Neuronal stem cell (in vitro differentiated cells): Measurements from ENCODE around the gene CNOT3.
A peak's percentile ranks its signal among the peaks of the same experiment; 100 is the strongest.

Source experiments
- DNase-seq: peaks from one replicate; pipeline ENCODE4 v3.0.0-alpha.2; 2013; ENCODE audit warnings: low spot score
- H2AFZ ChIP-seq: one replicate; pipeline ENCODE4 v1.6.1; 2013; ENCODE audit warnings: mild to moderate bottlenecking, low read length, inconsistent platforms
- H2AK5ac ChIP-seq: 2 replicates; pipeline ENCODE4 v1.6.1; 2013; ENCODE audit warnings: low read depth, mild to moderate bottlenecking, inconsistent platforms, low read length, moderate library complexity, mixed read lengths
- H2BK120ac ChIP-seq: 2 replicates; pipeline ENCODE4 v1.6.1; 2013; ENCODE audit warnings: low read depth, mild to moderate bottlenecking, inconsistent platforms, low read length, moderate library complexity, mixed read lengths
- H2BK12ac ChIP-seq: one replicate; pipeline ENCODE4 v1.6.1; 2013; ENCODE audit warnings: low read length, inconsistent platforms
- H2BK15ac ChIP-seq: 2 replicates; pipeline ENCODE4 v1.6.1; 2013; ENCODE audit warnings: mild to moderate bottlenecking, low read length, inconsistent platforms, mixed read lengths
- H2BK5ac ChIP-seq: one replicate; pipeline ENCODE4 v1.6.1; 2013; ENCODE audit warnings: inconsistent platforms, mild to moderate bottlenecking, low read length, moderate library complexity
- H3K14ac ChIP-seq: one replicate; pipeline ENCODE4 v1.6.1; 2013; ENCODE audit warnings: low read length, inconsistent platforms
- H3K18ac ChIP-seq: 2 replicates; pipeline ENCODE4 v1.6.1; 2013; ENCODE audit warnings: low read length, inconsistent platforms
- H3K23ac ChIP-seq: 2 replicates; pipeline ENCODE4 v1.6.1; 2013; ENCODE audit warnings: low read depth, mild to moderate bottlenecking, mixed read lengths, low read length, inconsistent platforms; ENCODE audit not compliant: poor library complexity
- H3K27ac ChIP-seq: replicated peaks from 3 replicates; pipeline ENCODE4 v1.5.1; 2013; ENCODE audit warnings: low read length, inconsistent platforms
- H3K27me3 ChIP-seq, 3 experiments: 2 replicates each; pipeline ENCODE4 v1.6.1; 2013; ENCODE audit warnings: low read length in 3 of 3, mild to moderate bottlenecking in 2 of 3, inconsistent platforms in 1 of 3, low read depth in 1 of 3, mixed read lengths in 1 of 3, moderate library complexity in 1 of 3; ENCODE audit not compliant: control insufficient read depth in 3 of 3, insufficient read depth in 3 of 3
- H3K36me3 ChIP-seq, 2 donors: replicated peaks in 1 of 2; 2 replicates each; pipeline ENCODE4 v1.6.1; 2013; ENCODE audit warnings: low read length in 2 of 2; ENCODE audit not compliant: control insufficient read depth in 2 of 2, insufficient read depth in 2 of 2
- H3K4ac ChIP-seq: 2 replicates; pipeline ENCODE4 v1.6.1; 2013; ENCODE audit warnings: inconsistent platforms, mild to moderate bottlenecking, low read length, moderate library complexity
- H3K4me1 ChIP-seq, 2 donors: 1 replicate in 1 of 2; 2 replicates in 1 of 2; pipeline ENCODE4 v1.6.1; 2013; ENCODE audit warnings: low read length in 2 of 2, low read depth in 1 of 2; ENCODE audit not compliant: control insufficient read depth in 2 of 2, insufficient read depth in 1 of 2
- H3K4me2 ChIP-seq: one replicate; pipeline ENCODE4 v1.6.1; 2013; ENCODE audit warnings: mild to moderate bottlenecking, low read length, inconsistent platforms; ENCODE audit not compliant: insufficient read depth, poor library complexity, severe bottlenecking
- H3K4me3 ChIP-seq, 2 donors: 2 replicates each; pipeline ENCODE4 v1.5.1; 2013; ENCODE audit warnings: low read length in 2 of 2, mild to moderate bottlenecking in 2 of 2, inconsistent platforms in 1 of 2, moderate library complexity in 1 of 2
- H3K79me1 ChIP-seq: one replicate; pipeline ENCODE4 v1.6.1; 2013; ENCODE audit warnings: low read depth, mild to moderate bottlenecking, inconsistent platforms, low read length, moderate library complexity
- H3K9ac ChIP-seq: one replicate; pipeline ENCODE4 v1.6.1; 2013; ENCODE audit warnings: mild to moderate bottlenecking, low read depth, low read length, inconsistent platforms; ENCODE audit not compliant: poor library complexity
- H3K9me3 ChIP-seq, 2 donors: replicated peaks in 1 of 2; 2 replicates each; pipeline versions ENCODE3 to v1.6.1; 2013; ENCODE audit warnings: low read length in 2 of 2, mild to moderate bottlenecking in 2 of 2, inconsistent platforms in 1 of 2, low read depth in 1 of 2, mixed read lengths in 1 of 2, moderate library complexity in 1 of 2; ENCODE audit not compliant: control insufficient read depth in 2 of 2, insufficient read depth in 1 of 2
- H4K8ac ChIP-seq: one replicate; pipeline ENCODE4 v1.6.1; 2013; ENCODE audit warnings: low read depth, mild to moderate bottlenecking, inconsistent platforms, low read length, moderate library complexity
- H4K91ac ChIP-seq: one replicate; pipeline ENCODE4 v1.6.1; 2013; ENCODE audit warnings: low read length, low read depth, mild to moderate bottlenecking, inconsistent platforms; ENCODE audit not compliant: poor library complexity
- WGBS, 2 donors: extraction: QIAGEN DNeasy Blood & Tissue Kit; methylation state at CpG; one replicate each; pipeline ENCODE4 v1.1.7; 2013; ENCODE audit warnings: missing lambda C conversion rate in 2 of 2, mixed read lengths in 1 of 2; ENCODE audit not compliant: insufficient read length in 2 of 2, insufficient replicate concordance in 1 of 2; ENCODE audit errors: extremely low coverage in 2 of 2; 5-methylcytosine and 5-hydroxymethylcytosine counted together

CNOT3 gene

GRCh38 chr19:54114340-54115108 is 23.0 kb upstream of the CNOT3 start:
- H2AK5ac ChIP-seq, result peak overlapping the region; percentile 10
- H3K9ac ChIP-seq, result peak overlapping the region; percentile 79
- H3K4me1 ChIP-seq, result peaks cover 3 to 4% of the 10 kb centered on the region in 2 donors
- H2AFZ ChIP-seq, result peak overlapping the region; percentile 92
- peaks cover 21 to 52% of the 10 kb centered on the region in 2 donors for H3K36me3 ChIP-seq
- no peak overlapping the region for H3K27ac ChIP-seq
- no peak overlapping the region for H3K14ac ChIP-seq
- H2BK5ac ChIP-seq, result peak overlapping the region; percentile 71
- H3K27me3 ChIP-seq, result no peaks in the 10 kb centered on the region
- no peak overlapping the region for H4K91ac ChIP-seq
- no peak overlapping the region for H3K4ac ChIP-seq
- H2BK120ac ChIP-seq, result no peak overlapping the region
- H3K4me2 ChIP-seq, result peak overlapping the region; percentile 80
- peaks cover 11% of the 10 kb centered on the region for H3K79me1 ChIP-seq
- H3K4me3 ChIP-seq, result peak overlapping the region; percentile 64 to 91
- H3K23ac ChIP-seq, result peak overlapping the region; percentile 48
- peak overlapping the region; percentile 27 for H3K18ac ChIP-seq
- WGBS, 2 donors, result no CpG with 5 or more reads among the region's 28 CpGs
- H2BK15ac ChIP-seq, result no peak overlapping the region
- no peak for DNase-seq
- H2BK12ac ChIP-seq, result no peak overlapping the region
- H3K9me3 ChIP-seq, result no peaks in the 10 kb centered on the region
- no peak overlapping the region for H4K8ac ChIP-seq

DNA sequence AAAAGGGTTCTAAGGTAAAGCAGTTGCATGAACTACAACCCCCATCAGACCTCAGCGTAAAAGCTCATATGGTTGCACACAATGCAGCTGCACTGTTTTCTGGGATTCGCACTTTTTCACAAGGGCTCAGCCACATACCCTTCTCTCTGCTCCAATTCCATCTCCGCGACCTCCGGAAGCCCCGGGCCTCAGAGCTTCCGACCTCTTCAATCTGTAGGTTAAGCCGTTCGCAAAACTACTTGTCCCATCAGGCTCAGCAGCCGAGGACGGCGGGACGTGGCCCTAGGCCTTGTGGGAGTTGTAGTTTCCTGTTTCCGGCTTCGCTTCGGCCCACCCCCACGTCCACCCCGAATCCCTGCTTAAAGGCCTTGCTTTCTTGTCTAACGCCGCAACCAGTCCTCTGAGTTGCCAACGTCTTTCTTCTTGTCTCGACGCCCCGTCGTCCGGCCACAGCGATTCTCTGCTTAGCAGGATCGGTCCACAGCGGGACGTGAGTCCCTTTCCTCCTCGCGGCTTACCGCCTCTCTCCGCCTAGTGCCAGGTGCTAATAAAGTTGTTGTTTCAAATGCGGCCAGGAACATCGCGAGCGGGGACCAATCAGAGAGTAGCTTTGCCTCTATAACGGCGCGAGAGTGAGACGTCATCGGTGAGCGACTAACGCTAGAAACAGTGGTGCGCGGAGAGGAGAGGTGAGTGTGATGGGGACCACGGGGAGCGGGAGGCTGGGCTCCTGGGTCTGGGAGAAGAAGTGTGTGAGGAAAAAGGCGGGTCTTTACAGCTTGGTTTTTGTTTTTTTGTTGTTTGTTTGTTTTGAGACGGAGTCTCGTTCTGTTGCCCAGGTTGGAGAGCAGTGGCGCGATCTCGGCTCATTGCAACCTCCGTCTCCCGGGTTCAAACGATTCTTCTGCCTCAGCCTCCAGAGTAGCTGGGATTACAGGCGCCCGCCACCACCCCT is 22.2 kb upstream of the CNOT3 start, which contains the start of the genes PRPF31 and TFPT:
TSS of gene PRPF31 (plus strand) at position 646 of the 955 bp plus-strand sequence. CDS start 2,525 bp downstream, outside the sequence.
TSS of gene TFPT (minus strand) at position 549 of the 955 bp plus-strand sequence. CDS start at position 161, 388 bp downstream.
- Histone ChIP-seq H3K27ac (peak within 1 kb of the TSS; percentile 63), H3K18ac (peak within 1 kb of the TSS; percentile 99), H3K36me3 (peaks cover 21 to 52% of the 10 kb centered on the region in 2 donors)

DNA sequence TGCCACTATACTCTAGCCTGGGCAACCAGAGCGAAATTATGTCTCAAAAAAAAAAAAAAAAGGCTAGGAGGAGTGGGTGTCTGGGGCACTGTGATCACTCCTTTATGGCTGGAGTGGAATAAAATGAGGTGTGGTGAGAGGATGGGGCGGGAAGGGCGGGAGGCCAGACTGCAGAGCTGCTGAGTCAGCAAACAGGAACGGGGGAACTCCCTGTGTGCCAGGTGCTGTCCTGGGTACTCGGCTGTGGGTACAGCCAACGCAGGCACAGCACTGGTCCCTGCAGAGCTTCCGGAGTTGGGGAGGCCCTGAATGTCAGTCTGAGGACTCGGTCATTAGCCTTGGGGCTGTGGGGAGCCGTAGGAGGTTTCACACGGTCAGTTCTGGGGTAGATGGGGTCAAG is 16.3 kb upstream of the CNOT3 start:
- Histone ChIP-seq H3K18ac (no peak overlapping the region), H4K8ac (no peak overlapping the region), H2BK12ac (no peak overlapping the region), H2BK15ac (no peak overlapping the region), H2AFZ (no peak overlapping the region), H3K27me3 (no peaks in the 10 kb centered on the region), H2AK5ac (no peak overlapping the region), H2BK5ac (no peak overlapping the region), H3K4me3 (no peak overlapping the region), H3K4me2 (no peak overlapping the region), H3K36me3 (peaks cover 50 to 78% of the 10 kb centered on the region in 2 donors), H3K14ac (no peak overlapping the region), H3K79me1 (peaks cover 10% of the 10 kb centered on the region), H3K9me3 (no peaks in the 10 kb centered on the region), H4K91ac (no peak overlapping the region), H3K4ac (no peak overlapping the region), H3K27ac (no peak overlapping the region), H2BK120ac (no peak overlapping the region), H3K9ac (no peak overlapping the region), H3K23ac (no peak overlapping the region), H3K4me1 (peaks cover 3 to 4% of the 10 kb centered on the region in 2 donors)
- no CpG with 5 or more reads among the region's 10 CpGs for WGBS, 2 donors
- no peak for DNase-seq

More for the DNA sequence above, 22.2 kb upstream of the CNOT3 start, which contains the start of the genes PRPF31 and TFPT:
- Histone ChIP-seq H3K14ac (no peak within 1 kb of the TSS), H2BK120ac (no peak within 1 kb of the TSS), H4K91ac (no peak within 1 kb of the TSS), H3K79me1 (peaks cover 11% of the 10 kb centered on the region), H2BK5ac (peak within 1 kb of the TSS; percentile 71), H2AK5ac (peak within 1 kb of the TSS; percentile 10), H3K23ac (peak within 1 kb of the TSS; percentile 96), H2AFZ (peak within 1 kb of the TSS; percentile 92), H3K9ac (peak within 1 kb of the TSS; percentile 93), H4K8ac (no peak within 1 kb of the TSS), H2BK15ac (no peak within 1 kb of the TSS), H3K9me3 (no peaks in the 10 kb centered on the region), H3K4me3 (peak within 1 kb of the TSS; percentile 64 to 91), H3K4ac (no peak within 1 kb of the TSS), H3K27me3 (no peaks in the 10 kb centered on the region), H2BK12ac (no peak within 1 kb of the TSS), H3K4me1 (peaks cover 3 to 4% of the 10 kb centered on the region in 2 donors), H3K4me2 (peak within 1 kb of the TSS; percentile 80)
- DNase-seq, result peak; percentile 99
- WGBS, 2 donors, result no CpG with 5 or more reads among the region's 60 CpGs
